Activated T-cell treated with anti-CD3 and anti-CD28 coated beads, Interleukin-2, amount 50 U/mL, for 72 hours (primary cell): Measurements from ENCODE around the gene KDM8. TPM values are rescaled to one million over a fixed set of nuclear protein-coding genes. Genes with fewer than 3 reads are reported as not detected.
"Not testable (repeated sequence)": the region's sequence is repeated elsewhere in the genome, so short reads cannot be mapped to it uniquely, and the experiment has no call there.

ENCODE experiments used
- ATAC-seq, 2 donors: fragments of 150-1000 bp; cut with Tn5 transposase; replicated peaks in 1 of 2; 2 replicates each; pipeline ENCODE4 v1.10.0; 2021; ENCODE audit warnings: moderate library complexity in 2 of 2, mild to moderate bottlenecking in 1 of 2
- DNase-seq, 2 donors: peaks; one replicate each; pipeline ENCODE4 v3.0.0; 2021 to 2022; ENCODE audit warnings: mixed read lengths in 1 of 2
- H3K27ac Mint-ChIP-seq: one replicate; pipeline ENCODE4 v1.8.0; 2022; ENCODE audit warnings: mild to moderate bottlenecking, moderate library complexity, mixed read lengths
- H3K27me3 Mint-ChIP-seq: one replicate; pipeline ENCODE4 v1.8.0; 2022; ENCODE audit warnings: low read depth, mixed read lengths
- H3K36me3 Mint-ChIP-seq, 2 donors: one replicate each; pipeline ENCODE4 v1.8.0; 2022; ENCODE audit warnings: mixed read lengths in 2 of 2, mild to moderate bottlenecking in 1 of 2; ENCODE audit not compliant: insufficient read depth in 2 of 2
- H3K4me1 Mint-ChIP-seq: one replicate; pipeline ENCODE4 v1.8.0; 2022; ENCODE audit warnings: low read depth, mixed read lengths
- H3K4me3 Mint-ChIP-seq, 2 donors: one replicate each; pipeline ENCODE4 v1.8.0; 2022; ENCODE audit warnings: mild to moderate bottlenecking in 2 of 2, mixed read lengths in 2 of 2, moderate library complexity in 2 of 2
- H3K9me3 Mint-ChIP-seq, 2 donors: one replicate each; pipeline ENCODE4 v1.8.0; 2022; ENCODE audit warnings: mixed read lengths in 2 of 2
- total RNA-seq, 2 donors: library from RNA; stranded (reverse); gene quantifications; one replicate each; pipeline ENCODE4 v1.2.3, GENCODE V29; 2022

The KDM8 gene
- total RNA-seq, 2 donors from 2014 or later = 12.8 to 16.2 TPM

GRCh38 chr16:27195941-27196595, 7.3 kb upstream of the KDM8 start:
- H3K9me3 Mint-ChIP-seq = peaks cover 2 to 11% of the 10 kb centered on the region in 2 donors
- H3K36me3 Mint-ChIP-seq = peaks cover 7 to 8% of the 10 kb centered on the region in 2 donors
- DNase-seq (no peak), ATAC-seq (peak; percentile 69 to 77)
- H3K27me3 Mint-ChIP-seq = no peaks in the 10 kb centered on the region
- no peak overlapping the region for H3K4me3 Mint-ChIP-seq
- H3K27ac Mint-ChIP-seq = no peak overlapping the region
- H3K4me1 Mint-ChIP-seq = peaks cover 48% of the 10 kb centered on the region

GRCh38 chr16:27197004-27197403, 6.3 kb upstream of the KDM8 start:
- peaks cover 53% of the 10 kb centered on the region for H3K4me1 Mint-ChIP-seq

GRCh38 chr16:27198451-27199234, 4.7 kb upstream of the KDM8 start:
- Mint-ChIP-seq H3K27me3 (no peaks in the 10 kb centered on the region), H3K4me3 (no peak overlapping the region), H3K36me3 (peaks cover 7 to 8% of the 10 kb centered on the region in 2 donors), H3K4me1 (peaks cover 68% of the 10 kb centered on the region), H3K27ac (no peak overlapping the region), H3K9me3 (peaks cover 2 to 11% of the 10 kb centered on the region in 2 donors)
- no peak for DNase-seq
- no peak for ATAC-seq

More at GRCh38 chr16:27197004-27197403, 6.3 kb upstream of the KDM8 start:
- H3K27me3 Mint-ChIP-seq = no peaks in the 10 kb centered on the region
- DNase-seq (no peak), ATAC-seq (no peak)
- H3K4me3 Mint-ChIP-seq = no peak overlapping the region
- no peak overlapping the region for H3K27ac Mint-ChIP-seq
- peaks cover 7 to 8% of the 10 kb centered on the region in 2 donors for H3K36me3 Mint-ChIP-seq
- peaks cover 2 to 11% of the 10 kb centered on the region in 2 donors for H3K9me3 Mint-ChIP-seq

GRCh38 chr16:27199235-27199586, 4.1 kb upstream of the KDM8 start:
- H3K27me3 Mint-ChIP-seq = no peaks in the 10 kb centered on the region
- peaks cover 7 to 9% of the 10 kb centered on the region in 2 donors for H3K36me3 Mint-ChIP-seq
- H3K4me1 Mint-ChIP-seq = peaks cover 74% of the 10 kb centered on the region
- no peak overlapping the region for H3K4me3 Mint-ChIP-seq
- peaks cover 2 to 10% of the 10 kb centered on the region in 2 donors for H3K9me3 Mint-ChIP-seq
- DNase-seq = no peak
- no peak for ATAC-seq
- H3K27ac Mint-ChIP-seq = no peak overlapping the region

GRCh38 chr16:27199736-27200135, 3.6 kb upstream of the KDM8 start:
- Mint-ChIP-seq H3K4me3 (peak overlapping the region; percentile 63 to 73), H3K27me3 (no peaks in the 10 kb centered on the region), H3K36me3 (peaks cover 5 to 9% of the 10 kb centered on the region in 2 donors), H3K4me1 (peaks cover 79% of the 10 kb centered on the region), H3K27ac (peak overlapping the region; percentile 85), H3K9me3 (peaks cover 2 to 5% of the 10 kb centered on the region in 2 donors)
- peak; percentile 16 to 34 for DNase-seq
- no peak for ATAC-seq

GRCh38 chr16:27200914-27201313, 2.4 kb upstream of the KDM8 start:
- not testable (repeated sequence) for DNase-seq, H3K36me3 Mint-ChIP-seq, H3K27me3 Mint-ChIP-seq, H3K9me3 Mint-ChIP-seq, ATAC-seq
- Mint-ChIP-seq H3K27ac (peak overlapping the region; percentile 85), H3K4me1 (peaks cover 69% of the 10 kb centered on the region), H3K4me3 (peak overlapping the region in 1 of 2 donors; percentile 73)

GRCh38 chr16:27202923-27203506, 311 bp upstream of the KDM8 start:
- peak overlapping the region; percentile 95 to 98 for H3K4me3 Mint-ChIP-seq
- H3K27ac Mint-ChIP-seq = peak overlapping the region; percentile 99
- H3K4me1 Mint-ChIP-seq = peaks cover 60% of the 10 kb centered on the region
- DNase-seq = peak; percentile 89 to 92
- H3K36me3 Mint-ChIP-seq = peaks cover 2 to 5% of the 10 kb centered on the region in 2 donors
- peak; percentile 75 for ATAC-seq
- H3K9me3 Mint-ChIP-seq = peaks cover 0 to 4% of the 10 kb centered on the region in 2 donors
- no peaks in the 10 kb centered on the region for H3K27me3 Mint-ChIP-seq

- ATAC-seq (no peak), DNase-seq (no peak)
- Mint-ChIP-seq H3K9me3 (peaks cover 0 to 4% of the 10 kb centered on the region in 2 donors), H3K36me3 (peaks cover 2 to 5% of the 10 kb centered on the region in 2 donors), H3K4me1 (peaks cover 52% of the 10 kb centered on the region), H3K27me3 (no peaks in the 10 kb centered on the region), H3K4me3 (peak overlapping the region; percentile 95 to 98), H3K27ac (peak overlapping the region; percentile 99)
Measured at GRCh38 chr16:27204312-27204915, 1.1 kb downstream of the KDM8 start.

- peaks cover 0 to 4% of the 10 kb centered on the region in 2 donors for H3K9me3 Mint-ChIP-seq
- no peak for ATAC-seq
- no peaks in the 10 kb centered on the region for H3K27me3 Mint-ChIP-seq
- no peak overlapping the region for H3K27ac Mint-ChIP-seq
- no peak overlapping the region for H3K4me3 Mint-ChIP-seq
- H3K36me3 Mint-ChIP-seq = peaks cover under 1 to 5% of the 10 kb centered on the region in 2 donors
- H3K4me1 Mint-ChIP-seq = peaks cover 48% of the 10 kb centered on the region
- DNase-seq = no peak
Measured at GRCh38 chr16:27205423-27206065, 2.2 kb downstream of the KDM8 start.

- not testable (repeated sequence) for ATAC-seq, H3K27ac Mint-ChIP-seq, H3K9me3 Mint-ChIP-seq, DNase-seq, H3K36me3 Mint-ChIP-seq, H3K27me3 Mint-ChIP-seq, H3K4me3 Mint-ChIP-seq
- H3K4me1 Mint-ChIP-seq = peaks cover 46% of the 10 kb centered on the region
Measured at GRCh38 chr16:27207121-27207520, 3.8 kb downstream of the KDM8 start.

GRCh38 chr16:27208081-27208680, 4.9 kb downstream of the KDM8 start:
- H3K4me3 Mint-ChIP-seq = no peak overlapping the region
- no peak for ATAC-seq

GRCh38 chr16:27208796-27209195, 5.5 kb downstream of the KDM8 start:
- Mint-ChIP-seq H3K4me1 (peaks cover 35% of the 10 kb centered on the region), H3K36me3 (peaks cover 1 to 6% of the 10 kb centered on the region in 2 donors), H3K9me3 (no peaks in the 10 kb centered on the region), H3K27me3 (no peaks in the 10 kb centered on the region), H3K27ac (no peak overlapping the region), H3K4me3 (no peak overlapping the region)
- ATAC-seq (no peak), DNase-seq (no peak)

More at GRCh38 chr16:27208081-27208680, 4.9 kb downstream of the KDM8 start:
- DNase-seq = no peak
- H3K36me3 Mint-ChIP-seq = peaks cover 1 to 6% of the 10 kb centered on the region in 2 donors
- peaks cover 39% of the 10 kb centered on the region for H3K4me1 Mint-ChIP-seq
- H3K27ac Mint-ChIP-seq = no peak overlapping the region
- H3K27me3 Mint-ChIP-seq = no peaks in the 10 kb centered on the region
- no peaks in the 10 kb centered on the region for H3K9me3 Mint-ChIP-seq
